Measurements from ENCODE around the gene PIAS1. TPM values are rescaled to one million over a fixed set of nuclear protein-coding genes. Genes with fewer than 3 reads are reported as not detected.
A peak's percentile ranks its signal among the peaks of the same experiment; 100 is the strongest.

PIAS1 gene
- total and polyA plus RNA-seq, 3 donors from 2014 or later: 57.2 to 87.6 (median 60.5) TPM

GRCh38 chr15:68205954-68206539, 151.9 kb downstream of the PIAS1 start:
- Histone ChIP-seq H3K4me3 (no peak overlapping the region), H3K27me3 (no peaks in the 10 kb centered on the region), H3K9me3 (no peaks in the 10 kb centered on the region), H3K36me3 (ENCODE audit: low read depth, missing control alignments) (no peaks in the 10 kb centered on the region), H3K27ac (peak overlapping the region; percentile 24 to 50), H3K4me1 (peaks cover 20% of the 10 kb centered on the region)
- TF ChIP-seq POLR2A (IDR thresholded peaks at IDR 0.05) (no peak), CTCF (IDR thresholded peaks at IDR 0.05) (no peak)
- DNase-seq: peak; percentile 37
- WGBS, 2 donors: 72 to 76% methylated on average over 12 to 14 of the region's 14 CpGs
- intact Hi-C loops (cut with DNase I; ENCODE audit: low total_unique reads): no loop called here

GRCh38 chr15:68206711-68207151, 152.6 kb downstream of the PIAS1 start:
- intact Hi-C loops (cut with DNase I; ENCODE audit: low total_unique reads): no loop called here
- WGBS, 2 donors: 67 to 89% methylated on average over 3 to 12 of the region's 12 CpGs
- DNase-seq: no peak

DNA sequence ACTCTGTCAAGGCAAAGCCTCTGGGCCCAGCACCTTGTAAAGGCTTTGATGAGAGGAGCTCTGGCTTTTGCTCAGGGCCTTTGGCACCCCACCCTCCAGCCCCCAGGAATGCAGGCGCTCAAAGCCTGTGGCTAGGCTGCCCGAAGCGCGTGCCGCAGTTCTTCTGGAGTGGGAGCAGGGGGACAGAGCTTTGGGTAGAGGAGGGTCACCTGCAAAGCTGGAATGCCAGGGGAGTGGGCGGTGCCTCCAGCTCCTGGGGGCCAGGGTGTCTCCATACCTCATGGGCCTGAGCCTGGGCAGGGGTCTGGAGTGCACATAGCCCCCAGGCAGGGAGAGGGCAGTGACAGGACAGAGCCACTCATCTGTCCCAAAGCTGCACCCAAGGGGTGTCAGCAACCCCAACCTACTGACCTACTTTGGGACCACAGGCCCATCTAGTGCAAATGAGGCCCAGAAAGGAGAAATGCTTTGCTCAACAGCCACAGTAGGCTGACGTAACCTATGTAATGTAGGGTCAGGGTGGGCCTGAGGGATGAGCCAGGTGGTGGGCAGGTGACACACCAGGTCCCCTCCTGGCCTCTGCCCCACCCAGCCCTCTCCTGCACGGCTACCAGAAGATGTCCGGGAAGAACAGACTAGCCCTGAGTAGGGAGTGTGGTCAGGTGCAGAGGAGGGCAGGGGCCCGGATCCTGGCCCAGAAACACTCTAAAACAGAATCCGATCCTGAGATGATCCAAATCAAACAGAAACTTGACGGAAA, 153.2 kb downstream of the PIAS1 start:
- intact Hi-C loops (cut with DNase I; ENCODE audit: low total_unique reads): no loop called here
- no peak overlapping the region for H3K27ac ChIP-seq
- 86% methylated on average over 6 to 12 of the region's 12 CpGs for WGBS, 2 donors
- H3K27me3 ChIP-seq: no peaks in the 10 kb centered on the region
- peaks cover 11% of the 10 kb centered on the region for H3K4me1 ChIP-seq
- TF ChIP-seq CTCF (IDR thresholded peaks at IDR 0.05) (no peak), POLR2A (IDR thresholded peaks at IDR 0.05) (no peak)
- H3K9me3 ChIP-seq: no peaks in the 10 kb centered on the region
- DNase-seq: no peak
- no peaks in the 10 kb centered on the region for H3K36me3 ChIP-seq (ENCODE audit: low read depth, missing control alignments)
- no peak overlapping the region for H3K4me3 ChIP-seq

More at GRCh38 chr15:68206711-68207151, 152.6 kb downstream of the PIAS1 start:
- no peaks in the 10 kb centered on the region for H3K9me3 ChIP-seq
- H3K4me3 ChIP-seq: no peak overlapping the region
- peaks cover 13% of the 10 kb centered on the region for H3K4me1 ChIP-seq
- no peak for TF ChIP-seq CTCF (IDR thresholded peaks at IDR 0.05)
- no peak for TF ChIP-seq POLR2A (IDR thresholded peaks at IDR 0.05)
- no peaks in the 10 kb centered on the region for H3K27me3 ChIP-seq
- no peak overlapping the region for H3K27ac ChIP-seq
- no peaks in the 10 kb centered on the region for H3K36me3 ChIP-seq (ENCODE audit: low read depth, missing control alignments)

GRCh38 chr15:68208136-68208535, 154.0 kb downstream of the PIAS1 start:
- no peak for TF ChIP-seq CTCF (IDR thresholded peaks at IDR 0.05)
- TF ChIP-seq POLR2A (IDR thresholded peaks at IDR 0.05): no peak
- 87 to 91% methylated on average over 16 of the region's 16 CpGs for WGBS, 2 donors
- Histone ChIP-seq H3K9me3 (no peaks in the 10 kb centered on the region), H3K4me1 (peaks cover 11% of the 10 kb centered on the region), H3K36me3 (ENCODE audit: low read depth, missing control alignments) (no peaks in the 10 kb centered on the region), H3K27me3 (no peaks in the 10 kb centered on the region), H3K4me3 (no peak overlapping the region), H3K27ac (no peak overlapping the region)
- no peak for DNase-seq
- intact Hi-C loops (cut with DNase I; ENCODE audit: low total_unique reads): no loop called here
